GM18909 (cell line): Measurements from ENCODE around the gene GPR78.

Source experiments
- ATAC-seq: cut with Tn5 transposase; IDR thresholded peaks from one replicate; pipeline ENCODE4 v1.9.1; 2021; ENCODE audit warnings: mild to moderate bottlenecking; ENCODE audit not compliant: unreplicated experiment, poor library complexity

Gene GPR78

GRCh38 chr4:8597319-8597718 is 17.1 kb downstream of the GPR78 start:
- ATAC-seq: no peak

GRCh38 chr4:8597791-8598190 is 17.6 kb downstream of the GPR78 start:
- ATAC-seq: no peak

GRCh38 chr4:8598391-8599090 is 18.3 kb downstream of the GPR78 start:
- no peak for ATAC-seq

- no peak for ATAC-seq
These were observed 18.9 kb downstream of the GPR78 start for GRCh38 chr4:8599091-8599460.

GRCh38 chr4:8599657-8600056 is 19.5 kb downstream of the GPR78 start:
- no peak for ATAC-seq

GRCh38 chr4:8600266-8600665 is 20.1 kb downstream of the GPR78 start:
- no peak for ATAC-seq

DNA sequence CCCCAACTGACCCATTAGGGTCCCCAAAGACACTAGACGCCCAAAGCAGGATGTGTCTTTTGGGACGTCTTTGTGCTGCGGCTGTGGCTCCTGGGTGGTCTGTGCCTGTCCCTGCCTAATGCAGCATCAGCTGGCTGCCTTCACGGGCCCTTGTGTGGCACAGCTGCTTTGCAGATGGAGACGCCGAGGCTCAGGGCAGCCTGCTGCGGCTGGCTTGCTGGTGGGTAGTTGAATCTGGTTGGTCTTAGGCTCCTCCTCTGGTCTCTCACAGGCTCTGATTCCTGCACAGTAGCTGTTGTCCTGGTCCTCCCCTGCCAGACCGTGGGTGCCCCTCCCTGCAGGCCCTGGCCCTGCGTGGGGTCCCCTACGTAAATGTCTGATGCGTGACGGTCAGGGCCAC is 20.5 kb downstream of the GPR78 start:
- no peak for ATAC-seq

GRCh38 chr4:8601086-8601485 is 20.9 kb downstream of the GPR78 start:
- no peak for ATAC-seq

GRCh38 chr4:8601556-8601955 is 21.4 kb downstream of the GPR78 start:
- ATAC-seq: no peak

- ATAC-seq: no peak
These were observed 22.7 kb downstream of the GPR78 start for GRCh38 chr4:8602686-8603430.

DNA sequence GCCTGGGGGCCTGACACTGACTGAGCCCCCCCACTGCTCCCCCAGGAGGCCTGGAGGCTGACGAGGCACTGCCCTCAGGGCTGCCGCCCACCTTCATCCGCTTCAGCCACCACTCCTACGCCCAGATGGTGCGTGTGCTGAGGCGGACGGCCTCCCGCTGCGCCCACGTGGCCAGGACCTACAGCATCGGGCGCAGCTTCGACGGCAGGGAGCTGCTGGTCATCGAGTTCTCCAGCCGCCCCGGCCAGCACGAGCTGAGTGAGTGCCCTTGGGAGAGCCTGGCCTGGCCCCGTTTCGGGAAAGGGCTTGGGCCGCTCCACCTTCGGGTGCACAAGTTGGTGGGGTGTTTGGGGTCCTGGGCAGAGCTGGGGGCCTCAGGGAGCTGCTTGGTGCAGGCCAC is 23.7 kb downstream of the GPR78 start:
- no peak for ATAC-seq

GRCh38 chr4:8605289-8605688 is 25.1 kb downstream of the GPR78 start:
- ATAC-seq: no peak

DNA sequence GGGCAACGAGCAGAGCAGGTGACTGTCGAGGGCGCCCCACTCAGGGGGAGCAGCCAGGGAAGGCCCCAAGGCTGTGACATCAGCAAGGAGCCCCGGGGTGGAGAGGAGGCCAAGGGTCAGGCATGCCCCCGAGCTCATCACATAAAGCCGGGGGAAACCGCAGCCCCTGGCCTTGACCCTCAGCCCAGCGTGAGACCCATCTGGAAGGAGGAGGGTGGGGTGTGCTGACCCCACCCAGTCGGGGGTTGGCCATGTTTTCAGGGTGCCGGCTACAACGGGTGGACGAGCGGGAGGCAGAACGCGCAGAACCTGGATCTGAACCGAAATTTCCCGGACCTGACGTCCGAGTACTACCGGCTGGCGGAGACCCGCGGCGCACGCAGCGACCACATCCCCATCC is 26.3 kb downstream of the GPR78 start:
- no peak for ATAC-seq

GRCh38 chr4:8606966-8607365 is 26.8 kb downstream of the GPR78 start:
- ATAC-seq: no peak

GRCh38 chr4:8607603-8608481 is 27.6 kb downstream of the GPR78 start:
- no peak for ATAC-seq

GRCh38 chr4:8608714-8609391 is 28.7 kb downstream of the GPR78 start:
- no peak for ATAC-seq

- ATAC-seq: no peak
These were observed 29.2 kb downstream of the GPR78 start for GRCh38 chr4:8609406-8609805.

DNA sequence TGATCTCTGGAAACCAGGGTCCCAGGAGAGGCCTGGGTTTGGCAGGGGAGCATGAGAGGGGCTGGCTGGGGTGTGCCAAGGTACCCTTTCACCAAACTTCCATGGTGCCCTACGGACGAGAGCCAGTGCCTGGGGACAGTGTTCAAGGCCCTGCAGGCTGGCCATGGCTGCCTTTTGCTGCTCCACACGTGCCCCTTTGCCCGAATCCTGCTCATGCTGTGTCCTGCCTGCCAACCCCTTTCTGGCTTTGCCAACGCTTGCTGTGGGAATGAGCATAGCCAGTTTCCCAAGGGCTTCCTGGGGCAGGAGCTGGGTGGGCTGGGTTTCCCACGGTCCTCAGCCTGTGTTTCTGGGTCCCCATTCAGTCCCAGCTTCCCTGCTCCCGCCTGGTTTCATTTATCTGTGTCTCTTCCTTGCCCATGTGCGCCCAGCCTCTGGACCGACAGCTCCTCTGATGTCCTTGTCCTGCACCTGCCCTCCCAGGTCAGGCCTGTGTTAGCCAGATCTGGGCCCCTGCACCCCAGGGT is 29.7 kb downstream of the GPR78 start:
- ATAC-seq: no peak

GRCh38 chr4:8610858-8611616 is 30.8 kb downstream of the GPR78 start:
- ATAC-seq: no peak

DNA sequence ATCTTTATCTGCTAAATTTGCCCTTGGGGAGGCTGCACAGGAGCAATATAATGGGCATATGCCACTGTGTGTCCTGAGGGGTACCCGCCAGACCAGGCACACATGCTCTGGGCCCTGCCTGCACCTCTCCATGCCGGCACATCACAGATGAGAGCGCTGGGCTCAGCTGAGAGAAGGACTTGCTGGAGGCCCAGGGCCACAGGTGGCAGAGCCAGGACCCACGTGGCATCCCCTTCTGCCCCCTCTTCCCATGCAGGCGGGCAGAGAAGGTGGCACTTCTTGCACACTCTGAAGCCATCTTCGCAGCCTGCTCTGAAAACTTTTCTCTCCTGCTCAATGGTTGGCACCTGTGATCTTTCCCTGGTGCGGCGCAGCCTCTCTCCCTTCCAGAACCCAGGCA is 32.5 kb downstream of the GPR78 start:
- ATAC-seq: no peak
